GM13976 (cell line): Measurements from ENCODE around the gene SMCO1.

Experiments
- DNase-seq: peaks from one replicate; pipeline ENCODE4 v3.0.0; 2012; ENCODE audit warnings: low spot score
- in situ Hi-C: fragments of 300-500 bp; cut with MboI; formaldehyde crosslinking; loops from one replicate; pipeline ENCODE4 v1.12.0; 2022; ENCODE audit warnings: low sequenced_read_pairs, mixed read lengths, inconsistent platforms; ENCODE audit not compliant: unreplicated experiment
- TF ChIP-seq, protein P1 (sequence below): IDR thresholded peaks from 2 replicates; pipeline ENCODE4 v1.5.1; 2012; ENCODE audit warnings: borderline replicate concordance, mild to moderate bottlenecking; ENCODE audit not compliant: insufficient read depth; ENCODE audit errors: extremely low read depth, missing control alignments, control extremely low read depth

The SMCO1 gene, protein sequence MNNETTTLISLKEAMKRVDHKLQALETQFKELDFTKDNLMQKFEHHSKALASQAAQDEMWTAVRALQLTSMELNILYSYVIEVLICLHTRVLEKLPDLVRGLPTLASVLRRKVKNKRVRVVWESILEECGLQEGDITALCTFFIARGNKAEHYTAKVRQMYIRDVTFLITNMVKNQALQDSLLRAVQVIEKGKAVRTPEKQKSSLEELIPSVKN

DNA sequence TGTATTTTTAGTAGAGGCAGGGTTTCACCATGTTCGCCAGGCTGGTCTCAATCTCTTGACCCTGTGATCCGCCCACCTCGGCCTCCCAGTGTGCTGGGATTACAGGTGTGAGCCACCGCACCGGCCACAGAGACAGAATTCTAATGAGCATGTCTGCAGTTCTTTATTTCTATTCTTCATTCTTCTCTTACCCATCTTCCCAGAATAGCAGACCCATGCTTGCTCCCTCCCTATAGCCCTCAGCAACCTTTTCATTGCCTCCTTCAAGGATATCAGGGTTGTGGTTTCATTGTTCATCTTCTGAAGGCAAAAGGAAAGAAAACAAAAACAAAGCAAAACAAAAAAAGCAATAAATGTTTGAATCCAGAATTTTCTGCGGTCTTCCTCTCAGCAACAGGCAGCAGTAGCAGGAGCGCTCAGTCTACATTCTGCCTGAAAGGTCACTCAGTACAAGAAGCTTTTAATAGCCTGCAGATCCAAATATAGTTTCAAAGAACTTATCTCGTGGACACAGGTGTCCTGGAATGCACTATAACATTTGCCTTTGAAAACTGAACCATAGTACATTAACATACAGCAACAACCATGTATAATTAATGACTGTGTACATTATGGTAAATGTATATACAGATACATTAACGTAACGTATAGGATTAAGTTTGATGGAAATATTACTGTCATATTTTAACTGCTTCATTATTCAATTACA, at the start of gene SMCO1:
SMCO1 (minus strand) TSS at position 434 of the 709 bp plus-strand sequence; CDS start at position 297, 137 bp downstream.
- in situ Hi-C loops: loop anchor here (10.0 kb wide), 1 partner anchor 260 kb away; no protein-coding TSS in a partner anchor
- DNase-seq: no peak
- TF ChIP-seq, protein P1, sequence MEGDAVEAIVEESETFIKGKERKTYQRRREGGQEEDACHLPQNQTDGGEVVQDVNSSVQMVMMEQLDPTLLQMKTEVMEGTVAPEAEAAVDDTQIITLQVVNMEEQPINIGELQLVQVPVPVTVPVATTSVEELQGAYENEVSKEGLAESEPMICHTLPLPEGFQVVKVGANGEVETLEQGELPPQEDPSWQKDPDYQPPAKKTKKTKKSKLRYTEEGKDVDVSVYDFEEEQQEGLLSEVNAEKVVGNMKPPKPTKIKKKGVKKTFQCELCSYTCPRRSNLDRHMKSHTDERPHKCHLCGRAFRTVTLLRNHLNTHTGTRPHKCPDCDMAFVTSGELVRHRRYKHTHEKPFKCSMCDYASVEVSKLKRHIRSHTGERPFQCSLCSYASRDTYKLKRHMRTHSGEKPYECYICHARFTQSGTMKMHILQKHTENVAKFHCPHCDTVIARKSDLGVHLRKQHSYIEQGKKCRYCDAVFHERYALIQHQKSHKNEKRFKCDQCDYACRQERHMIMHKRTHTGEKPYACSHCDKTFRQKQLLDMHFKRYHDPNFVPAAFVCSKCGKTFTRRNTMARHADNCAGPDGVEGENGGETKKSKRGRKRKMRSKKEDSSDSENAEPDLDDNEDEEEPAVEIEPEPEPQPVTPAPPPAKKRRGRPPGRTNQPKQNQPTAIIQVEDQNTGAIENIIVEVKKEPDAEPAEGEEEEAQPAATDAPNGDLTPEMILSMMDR: no peak

DNA sequence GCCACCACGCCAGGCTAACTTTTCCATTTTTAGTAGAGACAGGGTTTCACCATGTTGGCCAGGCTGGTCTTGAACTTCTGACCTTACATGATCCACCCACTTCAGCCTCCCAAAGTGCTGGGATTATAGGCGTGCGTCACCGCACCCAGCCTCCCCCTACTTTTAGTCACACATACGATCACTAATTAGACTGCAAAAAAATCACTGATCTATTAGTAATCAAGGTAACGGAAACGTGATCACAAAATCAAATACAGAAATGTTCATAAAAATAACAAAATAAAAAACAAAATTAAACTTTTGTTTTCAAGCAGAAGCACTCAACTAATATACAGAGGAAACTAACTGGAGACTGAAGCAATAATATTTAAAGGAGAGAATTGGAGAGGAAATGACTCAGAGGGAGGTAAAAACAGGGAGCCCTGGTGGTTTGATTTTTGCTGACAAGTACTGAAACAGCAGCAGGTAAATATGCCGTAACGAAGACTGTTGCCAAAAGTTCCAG, 48.6 kb upstream of the SMCO1 start:
- TF ChIP-seq, protein P1: no peak
- DNase-seq: no peak
- in situ Hi-C loops: no loop called here

DNA sequence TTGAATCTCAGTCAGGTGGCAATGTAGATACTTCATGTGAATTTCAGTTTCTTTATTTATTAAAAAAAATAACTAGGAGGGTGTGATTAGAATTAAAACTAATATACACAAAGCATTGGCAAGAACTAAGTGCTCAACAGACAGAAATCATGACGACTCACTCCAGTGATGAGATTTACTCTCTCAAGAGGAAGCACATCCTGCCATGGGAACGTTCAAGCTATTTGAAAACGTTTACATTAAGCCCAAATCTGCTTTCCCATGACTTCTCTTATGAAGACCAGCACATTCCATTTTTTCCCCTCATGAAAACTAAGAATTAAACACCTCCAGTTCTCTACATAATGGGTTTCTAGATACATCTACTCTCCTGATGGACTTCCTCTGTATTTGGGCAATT, 44.7 kb upstream of the SMCO1 start:
- TF ChIP-seq, protein P1: no peak
- in situ Hi-C loops: no loop called here
- DNase-seq: no peak

DNA sequence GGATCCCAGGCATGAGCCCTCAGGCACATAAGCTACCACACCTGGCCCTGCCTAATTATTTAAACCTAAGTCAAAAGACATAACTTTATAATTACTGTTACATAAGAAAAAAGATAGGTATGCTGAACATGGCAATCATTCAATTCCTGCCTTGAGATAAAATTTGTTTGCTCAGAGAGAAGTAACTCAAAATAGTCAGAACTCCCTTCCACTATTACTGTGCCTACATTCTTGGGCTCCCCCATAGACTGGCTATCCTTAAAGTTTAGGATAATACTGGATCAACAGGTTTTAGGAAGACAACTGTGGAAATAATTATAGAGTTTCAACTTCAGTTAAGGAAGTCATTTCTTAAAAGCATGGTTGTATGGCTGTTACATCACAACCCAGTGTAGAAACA, 43.3 kb upstream of the SMCO1 start:
- TF ChIP-seq, protein P1: no peak
- DNase-seq: no peak
- in situ Hi-C loops: no loop called here

DNA sequence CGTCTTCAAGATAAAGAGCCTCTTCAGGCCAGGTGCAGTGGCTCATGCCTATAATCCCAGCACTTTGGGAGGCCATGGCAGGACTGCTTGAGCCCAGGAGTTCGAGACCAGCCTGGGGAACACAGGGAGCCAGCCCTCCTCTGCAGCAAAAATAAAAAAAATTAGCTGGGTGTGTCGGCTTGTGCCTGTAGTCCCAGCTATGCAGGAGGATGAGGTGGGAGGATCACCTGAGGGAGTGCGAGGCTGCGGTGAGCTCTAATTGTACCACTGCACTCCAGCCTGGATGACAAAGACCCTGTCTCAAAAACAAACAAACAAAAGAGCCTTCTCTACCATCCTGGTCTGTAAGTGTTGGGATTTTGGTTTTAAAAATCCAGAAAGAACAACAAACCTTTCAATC, 42.1 kb upstream of the SMCO1 start:
- no peak for DNase-seq
- TF ChIP-seq, protein P1: no peak
- in situ Hi-C loops: no loop called here

DNA sequence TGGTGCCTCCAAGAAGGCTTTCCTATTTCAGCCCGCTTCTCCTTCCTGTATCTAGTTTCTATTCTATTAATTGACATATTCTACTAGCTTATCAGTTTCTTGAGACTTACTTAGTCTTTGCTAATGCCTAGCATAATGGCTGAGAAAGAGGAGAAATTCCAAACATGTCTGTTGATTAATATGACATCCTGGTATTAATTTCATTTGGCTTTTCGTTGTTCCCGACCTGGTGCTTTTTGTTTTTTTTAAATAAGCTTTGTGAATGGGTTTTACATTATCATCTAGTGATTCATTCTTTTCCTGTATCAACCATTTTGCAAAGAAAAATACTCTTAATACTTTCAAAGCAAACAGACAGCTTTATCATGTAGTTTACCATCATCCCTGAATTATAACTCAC, 40.1 kb upstream of the SMCO1 start:
- TF ChIP-seq, protein P1: no peak
- no peak for DNase-seq
- in situ Hi-C loops: no loop called here
